Measurements from ENCODE around the gene CPNE4.

DNA sequence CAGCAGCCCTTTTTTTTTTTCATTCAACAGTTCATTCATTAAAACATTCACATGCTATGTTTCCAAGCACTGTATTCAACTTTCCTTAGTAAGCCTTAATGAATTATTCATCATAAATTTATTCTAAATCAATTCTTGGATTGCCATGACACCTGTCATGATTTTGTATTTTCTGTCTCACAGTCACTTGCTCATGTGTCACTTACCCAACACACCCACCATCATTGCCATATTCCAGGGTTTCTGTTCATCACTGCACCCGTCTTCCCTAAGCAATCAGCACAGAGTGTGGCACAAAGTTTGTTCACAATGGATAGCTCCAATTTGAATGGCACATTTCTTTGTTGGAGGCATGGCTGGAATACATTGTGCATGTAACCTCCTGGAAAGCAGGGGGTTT, 27.2 kb downstream of the CPNE4 start:
- TF ChIP-seq CTCF (IDR thresholded peaks at IDR 0.05 in 8 of 11, conservative IDR thresholded peaks at IDR 0.05 in 3 of 11) (no peak), POLR2A (IDR thresholded peaks at IDR 0.05) (no peak)
